ENCODE measurements around the gene RUFY3. TPM values are rescaled to one million over a fixed set of nuclear protein-coding genes. Genes with fewer than 3 reads are reported as not detected.
"Not testable (repeated sequence)": the region's sequence is repeated elsewhere in the genome, so short reads cannot be mapped to it uniquely, and the experiment has no call there.

RUFY3 gene
- polyA plus RNA-seq, 4 donors = 78.0 to 198 (median 137) TPM

DNA sequence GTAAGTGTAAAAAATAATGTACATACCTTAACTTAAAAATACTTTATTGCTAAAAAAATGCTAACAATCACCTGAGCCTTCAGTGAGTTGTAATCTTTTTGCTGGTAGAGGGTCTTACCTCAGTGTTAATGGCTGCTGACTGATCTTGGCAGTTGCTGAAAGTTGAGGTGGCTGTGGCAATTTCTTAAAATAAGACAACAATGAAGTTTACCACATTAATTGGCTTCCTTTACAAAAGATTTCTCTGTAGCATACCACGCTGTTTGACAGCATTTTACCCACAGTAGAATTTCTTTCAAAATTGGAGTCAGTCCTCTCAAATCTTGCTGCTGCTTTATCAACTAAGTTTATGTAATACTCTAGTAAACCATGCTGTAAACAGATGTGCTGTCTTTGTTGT is 47.6 kb downstream of the RUFY3 start:
- not testable (repeated sequence) for DNase-seq (ENCODE audit: low read depth in 4 of 4, low spot score in 2 of 4)

DNA sequence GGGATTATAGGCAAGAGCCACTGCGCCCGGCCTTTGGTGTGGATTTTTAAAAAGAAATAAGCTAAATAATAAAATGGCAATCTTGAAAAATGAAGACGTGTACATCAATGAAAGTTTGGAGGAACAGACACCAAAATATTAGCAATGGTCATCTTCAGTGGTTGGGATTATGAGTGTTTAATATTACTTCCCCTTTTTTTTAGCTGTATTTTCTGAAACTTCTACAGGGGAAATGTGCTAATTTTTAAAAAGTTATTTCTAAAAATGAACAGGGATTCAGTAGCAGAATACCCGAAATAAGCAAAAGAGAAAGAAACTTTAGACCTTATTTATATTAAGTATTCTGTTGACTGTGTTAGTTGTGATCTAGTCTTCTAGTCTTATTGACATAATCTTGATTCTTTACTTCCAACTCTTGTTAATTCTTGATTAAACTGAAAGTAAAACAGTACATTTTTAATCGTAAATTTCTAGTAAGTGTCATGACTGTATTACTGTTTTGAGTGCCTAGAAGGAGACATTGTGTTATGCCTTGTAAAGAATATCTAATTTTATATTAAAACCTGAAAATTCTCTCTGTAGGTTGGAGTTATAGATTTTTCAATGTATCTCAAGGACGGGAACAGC is 51.3 kb downstream of the RUFY3 start:
- no peak for DNase-seq (ENCODE audit: low read depth in 4 of 4, low spot score in 2 of 4)

DNA sequence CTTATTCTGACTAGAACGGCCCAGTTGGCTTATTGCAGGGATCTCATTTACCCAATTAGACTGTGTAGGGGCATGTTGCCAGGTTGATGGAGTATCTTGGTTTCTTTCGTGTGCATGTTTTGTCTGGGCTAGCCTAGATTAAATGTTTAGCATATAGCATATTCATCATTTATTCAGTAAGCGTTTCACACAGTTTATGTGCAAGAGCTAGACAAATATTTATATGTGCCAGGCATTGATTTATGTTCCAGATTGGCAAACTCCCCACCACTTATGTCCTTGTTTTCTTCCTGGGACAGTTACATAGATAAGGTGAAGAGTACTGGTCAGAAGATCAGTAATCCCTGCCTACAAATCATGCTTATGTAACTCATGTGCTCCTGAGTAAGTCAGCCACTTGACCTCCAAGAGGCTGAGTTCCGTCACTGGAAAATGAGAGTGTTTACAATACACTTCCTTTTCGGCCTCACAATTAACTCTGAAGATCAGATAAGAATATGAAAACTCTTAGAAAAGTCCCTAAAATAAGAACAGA is 57.2 kb downstream of the RUFY3 start:
- no peak for DNase-seq (ENCODE audit: low read depth in 4 of 4, low spot score in 2 of 4)

DNA sequence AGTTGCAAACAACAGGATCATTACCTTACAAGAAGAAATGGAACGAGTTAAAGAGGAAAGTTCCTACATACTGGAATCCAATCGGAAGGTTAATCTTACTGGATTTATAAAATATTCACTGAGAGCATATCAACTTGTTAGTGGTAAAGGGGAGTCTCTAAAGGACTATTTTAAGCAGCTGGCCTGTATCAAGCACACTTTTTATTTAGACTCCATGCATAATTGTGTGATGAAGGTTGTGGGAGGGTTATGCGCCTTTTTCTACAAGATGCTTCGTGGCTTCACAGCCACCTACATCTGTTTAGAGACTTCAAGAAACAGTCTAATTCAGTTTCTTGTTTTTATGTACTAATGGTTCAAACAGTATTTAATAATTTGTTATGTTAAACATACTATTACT is 61.3 kb downstream of the RUFY3 start:
- no peak for DNase-seq (ENCODE audit: low read depth in 4 of 4, low spot score in 2 of 4)

DNA sequence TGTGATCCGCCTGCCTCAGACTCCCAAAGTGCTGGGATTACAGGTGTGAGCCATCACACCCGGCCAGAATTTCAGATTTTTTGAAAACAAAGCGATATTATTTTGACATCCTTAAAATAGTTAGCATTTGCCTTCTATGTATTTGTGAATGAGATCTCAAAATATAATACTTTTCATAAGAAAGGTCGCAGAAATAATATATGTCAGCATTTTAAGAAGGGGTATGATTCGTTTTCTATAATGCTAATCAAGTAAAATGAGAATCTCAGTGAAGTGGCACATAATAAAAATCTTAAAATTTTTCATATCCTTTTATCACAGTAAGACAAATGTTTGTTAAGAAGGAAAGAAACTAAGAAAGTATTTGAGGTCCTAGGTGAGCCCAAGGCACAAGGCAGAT is 65.7 kb downstream of the RUFY3 start:
- DNase-seq (ENCODE audit: low read depth in 4 of 4, low spot score in 2 of 4) = no peak

DNA sequence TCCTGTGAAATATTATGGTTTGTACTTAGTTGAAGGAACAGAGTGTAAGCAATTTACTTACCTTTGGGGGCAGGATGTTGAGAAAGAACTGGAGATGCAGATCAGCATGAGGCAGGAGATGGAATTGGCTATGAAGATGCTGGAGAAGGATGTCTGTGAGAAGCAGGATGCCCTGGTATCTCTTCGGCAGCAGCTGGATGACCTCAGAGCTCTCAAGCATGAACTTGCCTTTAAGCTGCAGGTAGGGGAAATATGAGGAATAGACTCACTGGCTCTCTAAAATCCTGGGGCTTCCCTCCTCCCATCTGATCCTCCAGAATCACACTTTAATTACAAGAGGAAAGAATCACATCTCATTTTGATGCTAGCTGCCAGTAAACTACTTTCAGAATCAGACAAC is 67.0 kb downstream of the RUFY3 start:
- DNase-seq (ENCODE audit: low read depth in 4 of 4, low spot score in 2 of 4) = no peak

DNA sequence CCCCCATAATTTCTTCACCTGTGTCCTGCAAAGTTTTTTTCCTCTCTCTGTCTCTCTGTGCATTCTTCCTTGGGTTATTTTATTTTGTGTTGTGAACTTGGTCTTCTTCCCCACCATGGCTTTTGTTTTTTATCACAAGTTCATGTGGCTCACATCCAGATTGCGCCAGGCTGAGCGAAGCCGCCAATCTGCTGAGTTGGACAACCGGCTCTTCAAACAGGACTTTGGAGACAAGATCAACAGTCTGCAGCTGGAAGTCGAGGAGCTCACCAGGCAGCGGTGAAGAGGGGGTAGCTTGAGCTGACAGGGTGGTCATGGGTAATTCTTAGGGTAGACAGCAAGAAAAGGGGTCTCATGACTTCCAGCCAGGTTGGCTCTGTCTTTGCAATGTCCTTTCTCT is 71.9 kb downstream of the RUFY3 start:
- DNase-seq (ENCODE audit: low read depth in 4 of 4, low spot score in 2 of 4) = no peak

DNA sequence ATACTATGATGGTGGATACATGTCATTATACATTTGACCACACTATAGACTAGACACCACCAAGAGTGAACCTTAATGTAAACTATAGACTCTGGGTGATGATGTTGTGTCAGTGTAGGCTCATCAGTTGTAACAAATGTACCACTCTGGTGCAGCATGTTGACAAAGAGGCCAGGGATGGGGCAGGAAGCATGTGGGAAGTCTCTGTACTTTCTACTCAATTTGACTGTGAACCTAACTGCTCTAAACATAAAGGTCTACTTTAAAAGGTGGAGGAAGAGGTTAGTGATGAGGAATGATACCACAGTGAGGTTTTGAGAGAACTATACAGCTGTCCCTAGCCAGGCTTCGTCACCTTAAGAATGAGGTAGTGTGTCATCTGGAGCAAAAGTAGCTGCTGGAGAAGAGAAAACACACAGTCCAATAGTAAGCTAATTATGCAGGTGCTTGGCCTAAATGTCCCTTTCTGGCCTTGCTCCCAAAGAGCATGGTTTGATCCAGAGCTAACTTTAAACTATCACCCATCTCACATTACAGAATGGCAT is 79.6 kb downstream of the RUFY3 start:
- DNase-seq (ENCODE audit: low read depth in 4 of 4, low spot score in 2 of 4) = no peak

DNA sequence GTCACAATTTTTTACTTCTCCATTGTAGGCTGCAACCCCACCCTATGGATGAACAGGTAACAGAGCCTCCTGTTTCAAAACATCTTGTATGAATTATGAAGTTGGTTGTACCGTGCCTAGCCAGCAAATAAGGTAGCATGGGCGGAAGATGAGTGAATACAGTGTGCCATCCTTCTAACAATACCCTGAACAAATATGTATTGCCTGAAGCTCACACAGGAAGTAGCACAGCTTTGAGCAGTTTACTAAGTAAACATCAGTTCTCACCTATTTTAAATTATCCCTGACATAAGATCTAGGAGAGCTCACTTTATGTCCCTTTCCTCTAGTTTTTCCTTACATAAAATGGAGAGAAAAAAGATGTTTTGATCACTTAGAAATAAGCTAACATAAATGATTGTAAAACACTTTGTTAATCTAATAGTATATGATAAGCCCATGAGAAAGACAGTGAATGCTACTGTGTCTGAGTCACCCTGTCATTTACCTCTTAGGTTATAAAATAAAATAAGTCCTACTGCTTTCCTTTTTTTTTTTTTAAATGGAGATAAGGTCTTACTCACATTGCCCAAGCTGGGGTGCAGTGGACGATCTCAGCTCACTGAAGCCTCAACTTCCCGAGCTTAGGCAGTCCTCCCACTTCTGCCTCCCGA is 81.3 kb downstream of the RUFY3 start:
- no peak for DNase-seq (ENCODE audit: low read depth in 4 of 4, low spot score in 2 of 4)

DNA sequence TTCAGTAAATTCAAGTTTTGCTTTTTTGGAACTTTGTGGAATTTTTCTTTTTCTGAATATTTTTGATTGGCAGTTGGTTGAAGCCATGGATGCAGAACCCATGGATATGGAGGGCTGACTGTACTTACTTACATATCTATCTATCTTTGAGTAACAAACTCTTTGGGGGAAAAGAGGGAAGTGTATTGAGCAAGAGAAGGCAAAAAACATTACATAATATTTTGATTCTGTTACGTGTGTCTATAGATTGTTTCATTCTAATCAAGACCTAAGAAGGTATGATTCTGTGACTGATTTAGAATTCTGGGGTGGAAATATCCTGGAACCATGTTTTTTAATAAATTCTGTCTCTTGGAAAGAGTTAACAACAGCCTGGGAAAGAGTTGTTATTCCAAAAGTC is 86.4 kb downstream of the RUFY3 start:
- no peak for DNase-seq (ENCODE audit: low read depth in 4 of 4, low spot score in 2 of 4)

DNA sequence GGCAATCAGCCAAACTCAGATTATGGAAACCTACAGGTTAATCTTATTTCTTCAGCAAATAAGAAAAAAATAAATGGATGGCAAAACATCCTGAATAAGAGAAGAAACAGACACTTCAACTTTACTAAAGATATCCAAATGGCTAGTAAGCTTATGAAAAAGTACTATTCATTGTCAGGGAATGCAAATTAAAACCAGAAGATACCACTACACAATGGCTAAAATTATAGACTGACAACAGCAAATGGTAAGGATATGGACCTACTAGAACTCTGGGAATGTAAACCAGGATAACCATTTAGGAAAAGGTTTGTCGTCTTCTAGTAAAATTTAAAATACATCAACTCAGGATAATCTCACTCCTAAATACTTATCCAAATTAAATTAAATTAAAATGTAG is 93.6 kb downstream of the RUFY3 start:
- DNase-seq (ENCODE audit: low read depth in 4 of 4, low spot score in 2 of 4) = no peak

DNA sequence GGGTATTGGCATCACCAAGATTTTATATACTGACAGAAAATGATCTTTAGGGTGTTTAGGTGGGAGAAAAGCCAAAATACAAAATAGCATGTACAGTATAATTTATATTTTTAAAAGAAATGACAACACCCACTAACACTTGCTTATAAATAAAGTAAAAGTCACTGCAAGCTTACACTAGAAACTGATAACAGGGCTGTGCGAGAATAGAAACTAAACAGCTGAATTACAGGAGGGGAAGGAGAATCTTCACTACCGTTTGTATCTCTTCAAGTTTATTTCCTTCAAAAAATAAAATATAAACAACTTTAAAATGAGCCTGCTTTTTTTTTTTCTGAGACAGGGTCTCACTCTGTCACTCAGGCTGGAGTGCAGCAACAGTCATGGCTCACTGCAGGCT is 95.1 kb downstream of the RUFY3 start:
- no peak for DNase-seq (ENCODE audit: low read depth in 4 of 4, low spot score in 2 of 4)

DNA sequence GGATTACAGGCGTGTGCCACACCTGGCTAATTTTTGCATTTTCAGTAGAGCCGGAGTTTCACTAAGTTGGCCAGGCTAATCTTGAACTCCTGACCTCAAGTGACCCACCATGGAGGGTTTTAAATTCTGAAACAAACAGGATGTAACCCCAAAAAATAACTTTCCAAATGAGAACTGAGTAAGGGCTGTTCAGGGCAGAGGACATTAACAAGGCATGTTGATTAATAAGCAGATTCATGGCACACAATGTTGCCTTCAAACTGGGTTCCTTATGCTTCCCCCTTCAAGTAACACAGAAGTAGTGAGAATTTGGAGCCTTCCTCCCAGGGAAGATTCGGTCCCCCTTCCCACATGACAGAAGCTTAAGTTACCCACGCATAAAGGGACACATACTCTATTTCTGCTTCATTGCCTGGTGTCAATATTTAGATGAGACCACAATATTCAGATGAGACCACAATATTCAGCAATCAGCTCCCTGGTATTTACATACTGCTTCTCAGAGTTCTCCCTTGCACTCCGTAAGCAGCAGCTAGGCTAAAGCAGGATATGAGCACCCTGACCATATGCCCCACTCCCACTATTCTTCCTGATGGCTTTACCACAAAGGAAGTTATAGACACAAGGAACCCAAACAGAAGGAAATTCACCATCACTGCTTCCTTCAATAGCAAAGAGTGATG is 96.5 kb downstream of the RUFY3 start:
- DNase-seq (ENCODE audit: low read depth in 4 of 4, low spot score in 2 of 4) = no peak

DNA sequence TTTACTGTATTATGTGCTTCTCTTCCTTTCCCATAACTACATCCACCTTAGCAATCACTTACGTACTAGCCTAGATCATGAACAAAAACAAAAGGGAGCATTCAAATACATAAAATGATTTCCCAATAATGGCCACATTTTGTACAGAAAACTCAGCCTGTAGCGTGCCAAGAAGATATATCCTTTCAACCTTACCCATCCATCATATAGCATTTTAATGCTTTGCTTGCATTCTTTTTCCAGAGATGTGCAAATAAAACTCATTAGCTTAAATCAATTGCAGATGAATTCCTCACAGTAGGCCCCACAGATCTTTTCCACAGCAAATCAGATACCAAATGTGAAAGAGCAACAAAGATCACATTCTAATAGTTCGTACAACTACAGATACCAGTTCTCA is 97.2 kb downstream of the RUFY3 start:
- DNase-seq (ENCODE audit: low read depth in 4 of 4, low spot score in 2 of 4) = no peak

DNA sequence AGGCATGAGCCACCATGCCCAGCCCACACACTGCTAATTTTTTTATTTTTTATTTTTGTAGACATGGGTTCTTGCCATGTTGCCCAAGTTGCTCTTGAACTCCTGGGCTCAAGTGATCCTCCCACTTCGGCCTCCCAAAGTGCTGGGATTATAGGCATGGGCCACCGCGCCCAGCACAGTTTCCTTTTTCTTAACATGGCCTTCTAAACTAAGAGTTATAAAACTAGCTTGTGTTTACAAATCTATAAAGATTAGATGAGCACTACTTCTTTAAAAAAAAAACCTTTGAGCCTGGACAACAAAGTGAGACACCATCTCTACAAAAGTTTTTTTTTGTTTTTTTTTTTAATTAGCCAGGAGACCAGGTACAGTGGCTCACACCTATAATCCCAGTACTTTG is 107.3 kb downstream of the RUFY3 start:
- DNase-seq (ENCODE audit: low read depth in 4 of 4, low spot score in 2 of 4) = no peak

DNA sequence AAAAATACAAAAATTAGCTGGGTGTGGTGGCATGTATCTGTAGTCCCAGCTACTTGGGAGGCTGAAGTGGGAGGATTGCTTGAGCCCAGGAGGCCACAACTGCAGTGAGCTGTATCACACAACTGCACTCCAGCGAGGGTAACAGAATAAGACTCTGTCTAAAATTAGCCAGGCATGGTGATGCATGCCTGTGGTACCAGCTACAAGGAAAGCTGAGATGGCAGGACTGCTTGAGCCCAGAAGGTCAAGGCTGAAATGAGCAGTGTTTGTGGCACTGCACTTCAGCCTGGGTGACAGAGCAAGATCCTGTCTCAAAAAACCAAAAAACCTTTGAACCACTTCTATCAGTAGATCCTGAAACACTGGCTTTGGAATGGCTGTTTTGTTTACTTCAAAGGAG is 107.7 kb downstream of the RUFY3 start:
- DNase-seq (ENCODE audit: low read depth in 4 of 4, low spot score in 2 of 4) = no peak

DNA sequence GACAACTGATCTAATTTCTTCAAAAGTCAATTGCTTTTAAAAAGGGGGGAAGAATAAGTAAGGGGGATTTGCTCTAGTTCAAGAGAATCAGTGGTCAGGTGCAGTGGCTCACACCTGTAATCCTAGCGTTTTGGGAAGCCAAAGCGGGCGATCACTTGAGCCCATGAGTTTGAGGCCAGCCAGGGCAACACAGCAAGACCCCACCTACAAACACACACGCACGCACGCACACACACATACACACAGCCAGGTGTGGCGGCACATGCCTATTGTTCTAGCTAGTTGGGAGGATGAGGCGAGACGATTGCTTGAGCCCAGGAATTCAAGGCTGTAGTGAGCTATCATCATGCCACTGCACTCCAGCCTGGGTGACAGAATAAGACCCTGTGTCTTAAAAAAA is 108.3 kb downstream of the RUFY3 start:
- no peak for DNase-seq (ENCODE audit: low read depth in 4 of 4, low spot score in 2 of 4)

DNA sequence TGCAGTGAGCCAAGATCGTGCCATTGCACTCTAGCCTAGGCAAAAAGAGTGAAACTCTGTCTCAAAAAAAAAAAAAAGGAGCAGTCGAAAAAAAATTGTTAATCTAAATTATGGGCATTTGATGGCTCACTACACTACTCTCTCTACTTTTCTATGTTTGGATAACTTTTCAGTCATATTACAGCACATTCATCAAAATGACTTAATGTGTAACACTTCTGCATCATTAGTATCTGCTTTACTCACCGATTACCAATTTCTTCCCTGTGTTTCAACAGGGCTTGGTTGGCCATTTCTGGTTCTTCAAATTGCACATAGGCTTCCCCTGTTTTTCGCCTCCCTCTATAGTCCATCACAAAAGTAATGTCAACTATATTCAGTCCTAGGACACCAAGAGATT is 109.5 kb downstream of the RUFY3 start:
- DNase-seq (ENCODE audit: low read depth in 4 of 4, low spot score in 2 of 4) = no peak

DNA sequence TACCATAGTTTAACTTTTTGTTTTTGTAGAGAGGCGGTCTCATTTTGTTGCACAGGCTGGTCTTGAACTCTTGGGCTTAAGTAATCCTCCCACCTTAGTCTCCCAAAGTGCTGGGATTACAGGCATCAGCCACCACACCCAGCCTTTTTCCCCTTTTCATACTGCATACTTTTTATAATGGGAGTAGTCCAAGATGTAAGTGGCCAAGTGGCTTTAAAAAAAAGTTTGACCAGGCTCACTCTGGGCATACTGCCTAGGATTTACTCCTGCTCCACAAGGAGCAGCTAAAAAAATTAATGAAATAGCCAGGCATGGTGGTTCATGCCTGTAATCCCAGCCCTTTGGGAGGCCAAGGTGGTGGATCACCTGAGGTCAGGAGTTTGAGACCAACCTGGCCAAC is 111.9 kb downstream of the RUFY3 start:
- DNase-seq (ENCODE audit: low read depth in 4 of 4, low spot score in 2 of 4) = no peak

DNA sequence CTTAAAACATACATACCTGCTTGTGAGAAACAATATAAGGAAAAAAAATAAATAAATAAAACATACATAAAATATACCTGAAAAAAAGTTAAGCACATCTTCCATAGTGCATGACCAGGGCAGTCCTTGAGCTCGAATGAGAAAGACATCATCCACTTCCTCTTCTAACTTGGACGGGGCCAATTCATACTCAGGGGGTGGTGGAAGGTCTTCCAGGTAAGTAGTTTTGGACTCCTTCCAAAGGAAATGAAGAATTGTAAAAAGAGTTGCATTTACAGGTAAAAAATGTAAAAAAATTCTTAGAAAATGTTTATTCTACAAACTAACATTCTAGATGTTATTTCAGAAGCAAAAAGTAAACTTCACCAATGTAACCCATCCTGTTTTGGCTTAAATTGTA is 114.3 kb downstream of the RUFY3 start:
- no peak for DNase-seq (ENCODE audit: low read depth in 4 of 4, low spot score in 2 of 4)

DNA sequence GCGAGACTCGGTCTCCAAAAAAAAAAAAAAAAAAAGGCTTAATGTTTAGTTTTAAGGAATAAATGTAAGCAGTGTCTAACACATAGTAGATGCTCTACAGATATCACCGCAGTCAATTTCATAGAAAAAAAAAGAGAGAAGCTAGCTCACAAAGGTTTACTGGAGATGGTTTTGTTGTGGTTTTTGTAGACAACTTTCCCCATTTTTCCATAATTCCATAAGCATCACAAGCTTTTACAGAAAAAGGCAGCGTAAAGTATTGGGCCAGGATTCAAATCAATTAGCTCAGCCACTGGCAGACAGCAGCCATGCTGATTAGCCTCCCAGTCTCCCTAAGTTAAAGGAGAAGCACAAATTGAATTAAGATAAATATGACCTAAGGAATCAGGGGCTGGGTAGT is 116.4 kb downstream of the RUFY3 start:
- no peak for DNase-seq (ENCODE audit: low read depth in 4 of 4, low spot score in 2 of 4)
